Measurements from ENCODE around the gene ANTXR1. TPM values are rescaled to one million over a fixed set of nuclear protein-coding genes. Genes with fewer than 3 reads are reported as not detected.
"Not testable (repeated sequence)": the region's sequence is repeated elsewhere in the genome, so short reads cannot be mapped to it uniquely, and the experiment has no call there.

The ANTXR1 gene
- total RNA-seq, 1 experiment from 2014 or later, result 181 TPM

DNA sequence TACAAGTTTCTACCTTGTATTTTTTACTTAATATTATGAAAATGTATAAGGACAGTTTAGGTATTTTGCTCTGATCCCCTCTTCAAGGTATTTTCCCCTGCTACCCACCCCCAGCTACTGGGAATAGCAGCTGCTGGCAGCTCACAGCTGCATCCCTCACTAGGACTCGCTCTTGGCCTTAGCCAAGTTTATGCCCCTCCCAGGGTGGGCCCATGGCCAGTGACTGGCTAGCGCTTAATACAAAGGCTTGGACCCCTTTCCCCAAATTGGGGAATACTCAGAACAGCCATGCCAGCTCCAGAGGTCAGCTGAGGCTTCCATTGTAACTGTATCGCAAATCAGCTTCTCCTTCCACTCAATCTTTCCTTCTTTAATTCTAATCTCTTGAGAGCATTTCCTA lies 242.8 kb downstream of the ANTXR1 start:
- intact Hi-C loops (cut with micrococcal nuclease; ENCODE audit: unreplicated experiment), result no loop called here
- no peak overlapping the region for H3K4me3 ChIP-seq (ENCODE audit: low read depth, low read length, poor library complexity, severe bottlenecking)
- no peak overlapping the region for H3K27ac ChIP-seq (ENCODE audit: low read depth, low read length, poor library complexity, severe bottlenecking)
- no peak for TF ChIP-seq EZH2 (IDR thresholded peaks at IDR 0.05; ENCODE audit: borderline replicate concordance, low read depth, low read length, poor library complexity, severe bottlenecking)
- TF ChIP-seq, protein P1, sequence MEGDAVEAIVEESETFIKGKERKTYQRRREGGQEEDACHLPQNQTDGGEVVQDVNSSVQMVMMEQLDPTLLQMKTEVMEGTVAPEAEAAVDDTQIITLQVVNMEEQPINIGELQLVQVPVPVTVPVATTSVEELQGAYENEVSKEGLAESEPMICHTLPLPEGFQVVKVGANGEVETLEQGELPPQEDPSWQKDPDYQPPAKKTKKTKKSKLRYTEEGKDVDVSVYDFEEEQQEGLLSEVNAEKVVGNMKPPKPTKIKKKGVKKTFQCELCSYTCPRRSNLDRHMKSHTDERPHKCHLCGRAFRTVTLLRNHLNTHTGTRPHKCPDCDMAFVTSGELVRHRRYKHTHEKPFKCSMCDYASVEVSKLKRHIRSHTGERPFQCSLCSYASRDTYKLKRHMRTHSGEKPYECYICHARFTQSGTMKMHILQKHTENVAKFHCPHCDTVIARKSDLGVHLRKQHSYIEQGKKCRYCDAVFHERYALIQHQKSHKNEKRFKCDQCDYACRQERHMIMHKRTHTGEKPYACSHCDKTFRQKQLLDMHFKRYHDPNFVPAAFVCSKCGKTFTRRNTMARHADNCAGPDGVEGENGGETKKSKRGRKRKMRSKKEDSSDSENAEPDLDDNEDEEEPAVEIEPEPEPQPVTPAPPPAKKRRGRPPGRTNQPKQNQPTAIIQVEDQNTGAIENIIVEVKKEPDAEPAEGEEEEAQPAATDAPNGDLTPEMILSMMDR (conservative IDR thresholded peaks at IDR 0.05; ENCODE audit: low read depth, low read length), result no peak
- no peaks in the 10 kb centered on the region for H3K36me3 ChIP-seq (ENCODE audit: insufficient read depth, low read length, poor library complexity, severe bottlenecking)
- ChIA-PET CTCF (no interaction called here), POLR2A (ENCODE audit: low non-redundant PET) (no interaction called here)
- no peak for DNase-seq (ENCODE audit: low spot score)
- H3K9me3 ChIP-seq (ENCODE audit: low read depth, low read length, poor library complexity, severe bottlenecking), result peaks cover 12% of the 10 kb centered on the region
- H3K4me1 ChIP-seq (ENCODE audit: insufficient read depth, low read length, poor library complexity, severe bottlenecking), result peaks cover 21% of the 10 kb centered on the region
- no TSS peak for BruUV-seq (replicated peaks)
- H3K27me3 ChIP-seq (replicated peaks; ENCODE audit: insufficient read depth, low read depth, low read length, poor library complexity), result no peaks in the 10 kb centered on the region

DNA sequence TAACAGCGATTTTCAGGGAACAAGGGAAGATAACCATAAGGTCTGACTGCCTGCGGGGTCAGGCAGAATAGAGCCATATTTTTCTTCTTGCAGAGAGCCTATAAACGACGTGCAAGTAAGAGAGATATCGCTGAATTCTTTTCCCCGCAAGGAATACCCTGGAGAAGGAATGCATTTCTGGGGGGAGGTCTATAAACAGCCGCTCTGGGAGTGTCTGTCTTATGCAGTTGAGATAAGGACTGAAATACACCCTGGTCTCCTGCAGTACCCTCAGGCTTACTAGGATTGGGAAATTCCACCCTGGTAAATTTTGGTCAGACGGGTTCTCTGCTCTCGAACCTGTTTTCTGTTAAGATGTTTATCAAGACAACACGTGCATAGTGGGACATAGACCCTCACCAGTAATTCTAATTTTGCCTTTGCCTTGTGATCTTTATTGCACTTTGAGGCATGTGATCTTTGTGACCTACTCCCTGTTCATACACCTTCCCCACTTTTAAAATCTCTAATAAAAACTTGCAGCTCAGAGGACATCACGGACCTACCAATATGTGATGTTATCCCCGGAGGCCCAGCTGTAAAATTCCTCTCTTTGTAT lies 247.1 kb downstream of the ANTXR1 start:
- POLR2A ChIA-PET (ENCODE audit: low non-redundant PET); H3K27me3 ChIP-seq (replicated peaks; ENCODE audit: insufficient read depth, low read depth, low read length, poor library complexity); H3K4me1 ChIP-seq (ENCODE audit: insufficient read depth, low read length, poor library complexity, severe bottlenecking); CTCF ChIA-PET; H3K4me3 ChIP-seq (ENCODE audit: low read depth, low read length, poor library complexity, severe bottlenecking); BruUV-seq (replicated peaks); H3K36me3 ChIP-seq (ENCODE audit: insufficient read depth, low read length, poor library complexity, severe bottlenecking); H3K27ac ChIP-seq (ENCODE audit: low read depth, low read length, poor library complexity, severe bottlenecking); DNase-seq (ENCODE audit: low spot score); intact Hi-C loops (cut with micrococcal nuclease; ENCODE audit: unreplicated experiment): not testable (repeated sequence)
- H3K9me3 ChIP-seq (ENCODE audit: low read depth, low read length, poor library complexity, severe bottlenecking), result peaks cover 19% of the 10 kb centered on the region

DNA sequence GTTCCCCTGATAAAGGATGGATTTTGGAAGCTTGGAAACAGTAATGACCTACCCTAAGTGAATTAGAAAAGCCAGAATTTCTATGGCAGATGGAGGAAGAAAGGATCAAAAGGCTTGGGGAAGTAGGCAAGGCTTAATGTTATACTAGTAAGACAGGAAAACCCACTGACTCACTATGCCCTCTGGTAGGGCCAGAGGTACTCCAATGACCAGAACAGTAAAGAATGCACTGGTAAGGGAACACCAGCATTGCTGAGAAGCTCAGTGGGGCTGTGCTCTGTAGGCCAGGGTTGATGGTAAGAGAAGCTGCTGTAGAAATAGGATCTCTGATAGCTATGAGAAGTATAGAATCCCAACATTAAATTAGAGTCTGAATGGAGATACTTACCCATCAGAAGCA lies 247.7 kb downstream of the ANTXR1 start:
- no peaks in the 10 kb centered on the region for H3K36me3 ChIP-seq (ENCODE audit: insufficient read depth, low read length, poor library complexity, severe bottlenecking)
- DNase-seq (ENCODE audit: low spot score), result no peak
- no peaks in the 10 kb centered on the region for H3K4me1 ChIP-seq (ENCODE audit: insufficient read depth, low read length, poor library complexity, severe bottlenecking)
- no peak for TF ChIP-seq EZH2 (IDR thresholded peaks at IDR 0.05; ENCODE audit: borderline replicate concordance, low read depth, low read length, poor library complexity, severe bottlenecking)
- TF ChIP-seq, protein P1 (conservative IDR thresholded peaks at IDR 0.05; ENCODE audit: low read depth, low read length), result no peak
- POLR2A ChIA-PET (ENCODE audit: low non-redundant PET), result no interaction called here
- no peak overlapping the region for H3K27ac ChIP-seq (ENCODE audit: low read depth, low read length, poor library complexity, severe bottlenecking)
- BruUV-seq (replicated peaks), result no TSS peak
- no peaks in the 10 kb centered on the region for H3K27me3 ChIP-seq (replicated peaks; ENCODE audit: insufficient read depth, low read depth, low read length, poor library complexity)
- intact Hi-C loops (cut with micrococcal nuclease; ENCODE audit: unreplicated experiment), result no loop called here
- no peak overlapping the region for H3K4me3 ChIP-seq (ENCODE audit: low read depth, low read length, poor library complexity, severe bottlenecking)
- CTCF ChIA-PET, result no interaction called here
- peaks cover 19% of the 10 kb centered on the region for H3K9me3 ChIP-seq (ENCODE audit: low read depth, low read length, poor library complexity, severe bottlenecking)

DNA sequence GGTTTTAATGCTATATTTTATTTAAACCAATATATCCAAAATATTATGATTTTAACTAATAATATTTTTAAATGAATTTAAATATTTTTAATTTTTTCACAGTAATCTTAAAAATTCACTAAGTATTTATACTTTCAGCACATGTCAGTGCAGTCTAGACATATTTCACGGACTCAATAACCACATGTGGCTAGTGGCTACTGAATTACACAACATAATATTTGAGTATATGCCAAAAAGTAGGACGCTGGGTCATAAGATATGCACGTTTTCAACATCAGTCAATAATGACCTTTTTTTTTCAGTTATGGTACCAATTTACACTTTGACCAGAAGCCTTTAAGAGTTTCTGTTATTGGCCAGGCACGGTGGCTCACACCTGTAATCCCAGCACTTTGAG lies 256.4 kb downstream of the ANTXR1 start:
- Histone ChIP-seq H3K4me3 (ENCODE audit: low read depth, low read length, poor library complexity, severe bottlenecking) (no peak overlapping the region), H3K36me3 (ENCODE audit: insufficient read depth, low read length, poor library complexity, severe bottlenecking) (no peaks in the 10 kb centered on the region), H3K9me3 (ENCODE audit: low read depth, low read length, poor library complexity, severe bottlenecking) (no peaks in the 10 kb centered on the region), H3K4me1 (ENCODE audit: insufficient read depth, low read length, poor library complexity, severe bottlenecking) (no peaks in the 10 kb centered on the region), H3K27me3 (replicated peaks; ENCODE audit: insufficient read depth, low read depth, low read length, poor library complexity) (no peaks in the 10 kb centered on the region), H3K27ac (ENCODE audit: low read depth, low read length, poor library complexity, severe bottlenecking) (no peak overlapping the region)
- intact Hi-C loops (cut with micrococcal nuclease; ENCODE audit: unreplicated experiment), result no loop called here
- POLR2A ChIA-PET (ENCODE audit: low non-redundant PET), result no interaction called here
- no peak for DNase-seq (ENCODE audit: low spot score)
- TF ChIP-seq, protein P1 (conservative IDR thresholded peaks at IDR 0.05; ENCODE audit: low read depth, low read length), result no peak
- TF ChIP-seq EZH2 (IDR thresholded peaks at IDR 0.05; ENCODE audit: borderline replicate concordance, low read depth, low read length, poor library complexity, severe bottlenecking), result no peak
- CTCF ChIA-PET, result no interaction called here
- no TSS peak for BruUV-seq (replicated peaks)

All from A673 (cell line).